IPS-20b (cell line): Measurements from ENCODE around the gene KLHL9.

ENCODE experiments used
- H3K27ac ChIP-seq: one replicate; pipeline ENCODE4 v1.5.1; 2013; ENCODE audit warnings: low read length
- H3K27me3 ChIP-seq: 2 replicates; pipeline ENCODE4 v1.6.1; 2013; ENCODE audit warnings: mild to moderate bottlenecking, low read length, inconsistent platforms; ENCODE audit not compliant: insufficient read depth
- H3K36me3 ChIP-seq: 2 replicates; pipeline ENCODE4 v1.6.1; 2013; ENCODE audit warnings: low read depth, mild to moderate bottlenecking, inconsistent platforms, low read length, moderate library complexity; ENCODE audit not compliant: insufficient read depth
- H3K4me1 ChIP-seq: 2 replicates; pipeline ENCODE4 v1.6.1; 2013; ENCODE audit warnings: mild to moderate bottlenecking, control low read depth, inconsistent platforms, low read length, moderate library complexity; ENCODE audit not compliant: insufficient read depth
- H3K4me3 ChIP-seq: 2 replicates; pipeline ENCODE4 v1.5.1; 2013; ENCODE audit warnings: mild to moderate bottlenecking, low read length, inconsistent platforms
- H3K9ac ChIP-seq: 2 replicates; pipeline ENCODE4 v1.6.1; 2013; ENCODE audit warnings: low read depth, mild to moderate bottlenecking, inconsistent platforms, low read length, moderate library complexity
- H3K9me3 ChIP-seq: 2 replicates; pipeline ENCODE4 v1.6.1; 2013; ENCODE audit warnings: mild to moderate bottlenecking, low read depth, low read length, inconsistent platforms; ENCODE audit not compliant: insufficient read depth

Gene KLHL9

DNA sequence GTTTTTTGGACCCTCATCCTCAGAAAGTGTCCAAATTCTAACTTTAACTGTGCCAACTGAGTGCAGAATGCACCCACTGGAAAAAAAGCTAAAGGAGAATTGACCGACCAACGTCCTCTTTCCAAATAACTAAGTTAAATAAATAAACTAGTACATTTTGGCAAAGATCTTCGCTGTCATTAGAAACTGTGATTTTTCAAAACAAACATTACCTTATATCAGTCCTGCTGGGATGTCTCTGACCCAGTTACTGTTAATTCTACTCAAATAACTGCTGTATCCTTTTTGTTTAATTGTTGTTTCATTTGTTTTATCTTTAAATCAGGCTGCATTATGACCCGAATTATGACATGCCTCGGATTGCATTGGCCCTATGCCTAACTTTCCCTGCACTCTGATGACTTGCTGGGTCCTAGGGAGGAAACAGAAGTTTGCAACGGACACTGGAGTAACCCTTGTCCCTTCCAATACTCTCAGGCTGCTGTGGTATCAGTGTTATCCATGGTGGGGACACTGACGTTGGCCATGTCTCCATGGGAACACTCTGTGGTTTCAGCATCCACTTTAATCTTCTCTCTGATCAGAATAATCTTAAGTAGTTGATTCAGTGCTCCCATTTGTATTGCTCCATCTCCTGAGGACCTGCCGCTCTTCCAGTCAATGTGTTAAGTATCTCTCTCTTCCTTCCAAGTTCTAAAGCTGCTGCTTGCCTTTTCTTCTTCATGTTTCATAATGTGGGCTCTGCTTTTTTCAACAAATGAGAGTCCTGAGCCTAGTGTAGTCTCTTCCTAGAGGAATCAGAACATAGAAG lies 19.0 kb downstream of the KLHL9 start:
- no peaks in the 10 kb centered on the region for H3K9me3 ChIP-seq
- H3K9ac ChIP-seq = no peak overlapping the region
- H3K4me3 ChIP-seq = no peak overlapping the region
- H3K4me1 ChIP-seq = no peaks in the 10 kb centered on the region
- H3K27ac ChIP-seq = no peak overlapping the region
- no peaks in the 10 kb centered on the region for H3K36me3 ChIP-seq
- no peaks in the 10 kb centered on the region for H3K27me3 ChIP-seq

- Histone ChIP-seq H3K4me1 (no peaks in the 10 kb centered on the region), H3K27ac (no peak overlapping the region), H3K27me3 (no peaks in the 10 kb centered on the region), H3K9ac (no peak overlapping the region), H3K36me3 (no peaks in the 10 kb centered on the region), H3K4me3 (no peak overlapping the region), H3K9me3 (no peaks in the 10 kb centered on the region)
These were observed 21.1 kb downstream of the KLHL9 start for GRCh38 chr9:21314152-21314551.

- Histone ChIP-seq H3K9ac (no peak overlapping the region), H3K36me3 (no peaks in the 10 kb centered on the region), H3K4me3 (no peak overlapping the region), H3K9me3 (no peaks in the 10 kb centered on the region), H3K27me3 (no peaks in the 10 kb centered on the region), H3K4me1 (no peaks in the 10 kb centered on the region), H3K27ac (no peak overlapping the region)
These were observed 23.3 kb downstream of the KLHL9 start for GRCh38 chr9:21311889-21312288.

GRCh38 chr9:21305213-21305612 lies 30.0 kb downstream of the KLHL9 start, which contains the start of gene IFNA5:
Gene IFNA5 (minus strand): TSS chr9:21305313. CDS start chr9:21305256, 57 bp downstream.
- Histone ChIP-seq H3K9ac (no peak within 1 kb of the TSS), H3K27ac (no peak within 1 kb of the TSS), H3K4me1 (no peaks in the 10 kb centered on the region), H3K36me3 (no peaks in the 10 kb centered on the region), H3K9me3 (no peaks in the 10 kb centered on the region), H3K27me3 (no peaks in the 10 kb centered on the region; the same call in 1 of the 2 replicates), H3K4me3 (no peak within 1 kb of the TSS)

GRCh38 chr9:21295992-21296391 lies 39.2 kb downstream of the KLHL9 start:
- no peaks in the 10 kb centered on the region for H3K36me3 ChIP-seq
- no peak overlapping the region for H3K27ac ChIP-seq
- H3K4me3 ChIP-seq = no peak overlapping the region
- H3K9ac ChIP-seq = no peak overlapping the region
- H3K9me3 ChIP-seq = no peaks in the 10 kb centered on the region
- H3K4me1 ChIP-seq = no peaks in the 10 kb centered on the region
- no peaks in the 10 kb centered on the region; the same call in 1 of the 2 replicates for H3K27me3 ChIP-seq

- no peaks in the 10 kb centered on the region for H3K36me3 ChIP-seq
- no peaks in the 10 kb centered on the region; the same call in 1 of the 2 replicates for H3K27me3 ChIP-seq
- H3K27ac ChIP-seq = no peak overlapping the region
- H3K4me3 ChIP-seq = no peak overlapping the region
- no peaks in the 10 kb centered on the region for H3K4me1 ChIP-seq
- H3K9me3 ChIP-seq = no peaks in the 10 kb centered on the region
- H3K9ac ChIP-seq = no peak overlapping the region
These were observed 40.2 kb downstream of the KLHL9 start for GRCh38 chr9:21294904-21295538.

GRCh38 chr9:21294364-21294774 lies 40.8 kb downstream of the KLHL9 start:
- Histone ChIP-seq H3K4me1 (no peaks in the 10 kb centered on the region), H3K27ac (no peak overlapping the region), H3K27me3 (no peaks in the 10 kb centered on the region; the same call in 1 of the 2 replicates), H3K4me3 (no peak overlapping the region), H3K36me3 (no peaks in the 10 kb centered on the region), H3K9me3 (no peaks in the 10 kb centered on the region), H3K9ac (no peak overlapping the region)

GRCh38 chr9:21289848-21290247 lies 45.4 kb downstream of the KLHL9 start:
- no peaks in the 10 kb centered on the region for H3K36me3 ChIP-seq
- no peaks in the 10 kb centered on the region for H3K9me3 ChIP-seq
- H3K4me3 ChIP-seq = no peak overlapping the region
- H3K9ac ChIP-seq = no peak overlapping the region
- no peak overlapping the region for H3K27ac ChIP-seq
- H3K27me3 ChIP-seq = no peaks in the 10 kb centered on the region; the same call in 1 of the 2 replicates
- H3K4me1 ChIP-seq = no peaks in the 10 kb centered on the region

DNA sequence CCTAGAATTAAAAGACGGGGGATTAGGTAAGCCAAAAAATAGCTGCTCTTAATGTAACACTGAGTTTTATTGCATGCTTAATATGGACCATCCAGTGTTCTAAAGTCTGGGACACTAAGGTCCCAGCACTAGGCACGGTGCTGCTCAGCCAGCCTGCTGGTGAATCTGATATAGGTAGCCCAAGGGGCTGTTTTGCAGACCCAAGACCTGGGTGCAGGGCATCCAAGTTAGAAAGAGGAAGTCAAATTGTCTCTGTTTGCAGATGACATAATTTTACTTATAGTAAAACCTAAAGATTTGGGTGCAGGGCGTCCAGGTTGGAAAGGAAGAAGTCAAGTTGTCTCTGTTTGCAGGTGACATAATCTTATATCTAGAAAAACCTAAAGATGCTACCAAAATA lies 47.9 kb downstream of the KLHL9 start:
- Histone ChIP-seq H3K9me3 (no peaks in the 10 kb centered on the region), H3K36me3 (no peaks in the 10 kb centered on the region), H3K4me3 (no peak overlapping the region), H3K9ac (no peak overlapping the region), H3K27ac (no peak overlapping the region), H3K4me1 (no peaks in the 10 kb centered on the region), H3K27me3 (no peaks in the 10 kb centered on the region; the same call in 1 of the 2 replicates)

DNA sequence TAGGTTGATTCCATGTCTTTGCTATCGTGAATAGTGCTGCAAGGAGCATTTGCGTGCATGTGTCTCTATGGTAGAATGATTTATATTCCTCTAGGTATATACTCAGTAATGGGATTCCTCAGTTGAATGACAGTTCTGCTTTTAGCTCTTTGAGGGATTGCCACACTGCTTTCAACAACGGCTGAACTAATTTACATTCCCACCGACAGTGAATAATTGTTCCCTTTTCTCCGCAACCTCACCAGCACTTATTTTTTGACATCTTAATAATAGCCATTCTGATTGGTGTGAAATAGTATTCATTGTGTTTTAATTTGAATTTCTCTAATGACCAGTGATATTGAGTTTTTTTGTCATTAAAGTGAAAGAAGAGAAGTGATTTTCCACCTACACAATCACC lies 48.5 kb downstream of the KLHL9 start:
- no peaks in the 10 kb centered on the region for H3K4me1 ChIP-seq
- H3K9ac ChIP-seq = no peak overlapping the region
- H3K36me3 ChIP-seq = no peaks in the 10 kb centered on the region
- H3K27me3 ChIP-seq = no peaks in the 10 kb centered on the region; the same call in 1 of the 2 replicates
- H3K27ac ChIP-seq = no peak overlapping the region
- no peaks in the 10 kb centered on the region for H3K9me3 ChIP-seq
- no peak overlapping the region for H3K4me3 ChIP-seq

DNA sequence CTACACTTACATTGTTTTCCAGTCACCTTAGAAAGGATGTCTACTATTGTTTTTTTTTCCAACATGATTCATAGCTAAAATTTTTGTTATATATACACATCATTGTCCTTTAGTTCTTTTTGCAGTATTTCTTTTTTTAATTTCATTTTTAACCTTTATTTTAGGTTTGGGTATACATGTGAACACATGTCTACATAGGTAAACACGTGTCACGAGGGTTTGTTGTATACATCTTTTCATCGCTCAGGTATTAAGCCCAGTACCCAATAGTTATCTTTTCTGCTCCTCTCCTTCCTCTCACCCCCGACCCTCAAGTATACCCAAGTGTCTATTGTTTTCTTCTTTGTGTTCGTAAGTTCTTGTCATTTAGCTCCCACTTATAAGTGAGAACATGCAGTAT lies 49.1 kb downstream of the KLHL9 start:
- Histone ChIP-seq H3K36me3 (no peaks in the 10 kb centered on the region), H3K9me3 (no peaks in the 10 kb centered on the region), H3K4me3 (no peak overlapping the region), H3K27ac (no peak overlapping the region), H3K27me3 (no peaks in the 10 kb centered on the region; the same call in 1 of the 2 replicates), H3K9ac (no peak overlapping the region), H3K4me1 (no peaks in the 10 kb centered on the region)

DNA sequence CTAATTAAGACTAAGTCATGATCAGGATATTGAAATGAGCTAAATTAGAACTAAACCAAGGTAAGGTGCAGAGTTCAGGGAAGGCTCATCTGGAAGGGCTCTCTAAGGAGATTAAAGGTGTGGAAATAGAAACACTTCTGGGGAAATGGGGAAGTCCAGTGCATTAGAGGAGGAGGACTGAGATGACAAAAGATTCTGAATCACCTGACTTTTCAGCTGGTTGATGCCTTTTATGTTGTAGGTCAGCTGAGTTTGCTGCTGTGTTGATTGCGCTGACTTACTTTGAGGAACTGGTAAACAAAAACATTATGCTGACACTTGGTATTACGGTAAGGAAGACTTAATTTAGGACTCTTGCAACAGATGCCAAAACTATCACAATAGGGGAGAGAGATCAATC lies 53.9 kb downstream of the KLHL9 start:
- Histone ChIP-seq H3K36me3 (no peaks in the 10 kb centered on the region), H3K27ac (no peak overlapping the region), H3K9ac (no peak overlapping the region), H3K27me3 (peaks cover 8% of the 10 kb centered on the region; the same call in 1 of the 2 replicates), H3K9me3 (no peaks in the 10 kb centered on the region), H3K4me3 (no peak overlapping the region), H3K4me1 (no peaks in the 10 kb centered on the region)
